Neural cell (in vitro differentiated cells): ENCODE results near the gene RADIL.
"Not testable (repeated sequence)": the region's sequence is repeated elsewhere in the genome, so short reads cannot be mapped to it uniquely, and the experiment has no call there.

Source experiments
- CTCF ChIP-seq: fragments of 450-650 bp; IDR thresholded peaks from 2 replicates; pipeline ENCODE4 v1.5.1; 2014; ENCODE audit warnings: antibody characterized with exemption, mild to moderate bottlenecking, moderate library complexity; ENCODE audit not compliant: poor library complexity, severe bottlenecking
- EZH2 ChIP-seq: fragments of 200-600, 300-800 bp; shearing (Covaris generic), sonication (generic); IDR thresholded peaks from 2 replicates; pipeline ENCODE4 v1.6.1; 2014; ENCODE audit warnings: antibody characterized with exemption, low read length, borderline replicate concordance, mild to moderate bottlenecking; ENCODE audit not compliant: insufficient read depth, poor library complexity, severe bottlenecking
- RAD21 ChIP-seq: fragments of 450-650 bp; conservative IDR thresholded peaks from 2 replicates; pipeline ENCODE4 v1.6.1; 2014; ENCODE audit warnings: antibody characterized with exemption, mild to moderate bottlenecking, moderate library complexity

- TF ChIP-seq EZH2, CTCF, RAD21: not testable (repeated sequence)
Observed at GRCh38 chr7:4794171-4794570, 89.3 kb downstream of the RADIL start.
